CD4-positive, alpha-beta T cell treated with Interleukin-15 for 4 hours (primary cell): Measurements from ENCODE around the gene COA1.
"Not testable (repeated sequence)": the region's sequence is repeated elsewhere in the genome, so short reads cannot be mapped to it uniquely, and the experiment has no call there.

Experiments used
- DNase-seq: peaks from one replicate; pipeline ENCODE4 v3.0.0-alpha.2; 2020; ENCODE audit warnings: low spot score

COA1 gene, protein sequence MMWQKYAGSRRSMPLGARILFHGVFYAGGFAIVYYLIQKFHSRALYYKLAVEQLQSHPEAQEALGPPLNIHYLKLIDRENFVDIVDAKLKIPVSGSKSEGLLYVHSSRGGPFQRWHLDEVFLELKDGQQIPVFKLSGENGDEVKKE

DNA sequence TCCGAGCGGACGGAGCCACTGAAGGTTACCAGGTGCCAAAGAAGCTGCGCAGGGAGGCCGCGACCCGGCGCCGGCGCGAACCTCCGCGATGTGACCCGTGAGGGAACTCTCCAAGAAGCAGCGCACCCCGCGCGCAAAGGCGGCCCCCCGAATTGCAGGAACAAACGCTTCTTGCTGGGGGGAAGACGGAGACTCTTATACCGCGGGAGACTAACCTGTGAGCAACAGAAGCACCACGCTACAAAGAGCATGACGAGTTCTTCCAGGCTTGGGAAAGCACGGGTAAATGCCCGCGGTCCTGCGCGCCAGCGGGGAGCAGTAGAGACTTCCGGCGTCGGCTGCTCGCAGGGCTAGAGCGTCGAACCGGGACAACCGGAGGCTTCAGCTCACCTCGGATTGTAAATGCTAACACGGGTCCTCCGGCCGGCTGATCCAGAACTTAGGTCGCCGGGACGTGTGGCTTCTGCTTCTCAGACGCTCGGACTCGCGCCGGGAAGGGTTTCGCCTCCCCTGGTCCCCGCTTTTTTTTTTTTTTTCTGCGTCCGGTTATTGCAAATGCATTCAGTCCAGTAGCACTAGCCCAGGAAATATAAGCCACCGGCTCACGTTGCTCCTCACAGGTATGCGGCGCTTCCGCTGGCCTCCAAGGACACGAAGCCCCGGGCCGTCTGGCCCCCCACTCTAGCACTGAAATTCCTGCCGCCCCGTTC lies at the start of gene COA1:
Gene COA1 (minus strand): TSS at position 310 of the 710 bp plus-strand sequence. CDS start 80,909 bp downstream, outside the sequence.
- DNase-seq, result peak; percentile 84

DNA sequence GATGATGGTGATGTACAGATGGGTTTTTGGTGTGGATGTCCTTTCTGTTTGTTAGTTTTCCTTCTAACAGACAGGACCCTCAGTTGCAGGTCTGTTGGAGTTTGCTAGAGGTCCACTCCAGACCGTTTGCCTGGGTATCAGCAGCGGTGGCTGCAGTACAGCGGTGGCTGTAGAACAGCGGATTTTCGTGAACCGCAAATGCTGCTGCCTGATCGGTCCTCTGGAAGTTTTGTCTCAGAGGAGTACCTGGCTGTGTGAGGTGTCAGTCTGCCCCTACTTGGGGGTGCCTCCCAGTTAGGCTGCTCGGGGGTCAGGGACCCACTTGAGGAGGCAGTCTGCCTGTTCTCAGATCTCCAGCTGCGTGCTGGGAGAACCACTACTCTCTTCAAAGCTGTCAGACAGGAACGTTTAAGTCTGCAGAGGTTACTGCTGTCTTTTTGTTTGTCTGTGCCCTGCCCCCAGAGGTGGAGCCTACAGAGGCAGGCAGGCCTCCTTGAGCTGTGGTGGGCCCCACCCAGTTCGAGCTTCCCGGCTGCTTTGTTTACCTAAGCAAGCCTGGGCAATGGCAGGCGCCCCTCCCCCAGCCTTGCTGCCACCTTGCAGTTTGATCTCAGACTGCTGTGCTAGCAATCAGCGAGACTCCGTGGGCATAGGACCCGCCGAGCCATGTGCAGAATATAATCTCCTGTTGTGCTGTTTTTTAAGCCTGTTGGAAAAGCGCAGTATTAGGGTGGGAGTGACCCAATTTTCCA lies 49.1 kb upstream of the COA1 start:
- not testable (repeated sequence) for DNase-seq

DNA sequence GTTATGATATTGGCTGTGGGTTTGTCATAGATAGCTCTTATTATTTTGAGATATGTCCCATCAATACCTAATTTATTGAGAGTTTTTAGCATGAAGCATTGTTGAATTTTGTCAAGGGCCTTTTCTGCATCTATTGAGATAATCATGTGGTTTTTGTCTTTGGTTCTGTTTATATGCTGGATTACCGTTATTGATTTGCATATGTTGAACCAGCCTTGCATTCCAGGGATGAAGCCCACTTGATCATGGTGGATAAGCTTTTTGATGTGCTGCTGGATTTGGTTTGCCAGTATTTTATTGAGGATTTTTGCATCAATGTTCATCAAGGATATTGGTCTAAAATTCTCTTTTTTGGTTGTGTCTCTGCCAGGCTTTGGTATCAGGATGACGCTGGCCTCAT lies 45.9 kb upstream of the COA1 start:
- DNase-seq, result not testable (repeated sequence)

DNA sequence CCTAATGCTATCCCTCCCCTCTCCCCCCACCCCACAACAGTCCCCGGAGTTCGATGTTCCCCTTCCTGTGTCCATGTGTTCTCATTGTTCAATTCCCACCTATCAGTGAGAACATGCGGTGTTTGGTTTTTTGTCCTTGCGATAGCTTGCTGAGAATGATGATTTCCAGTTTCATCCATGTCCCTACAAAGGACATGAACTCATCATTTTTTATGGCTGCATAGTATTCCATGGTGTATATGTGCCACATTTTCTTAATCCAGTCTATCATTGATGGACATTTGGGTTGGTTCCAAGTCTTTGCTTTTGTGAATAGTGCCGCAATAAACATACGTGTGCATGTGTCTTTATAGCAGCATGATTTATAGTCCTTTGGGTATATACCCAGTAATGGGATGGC lies 43.9 kb upstream of the COA1 start:
- not testable (repeated sequence) for DNase-seq

DNA sequence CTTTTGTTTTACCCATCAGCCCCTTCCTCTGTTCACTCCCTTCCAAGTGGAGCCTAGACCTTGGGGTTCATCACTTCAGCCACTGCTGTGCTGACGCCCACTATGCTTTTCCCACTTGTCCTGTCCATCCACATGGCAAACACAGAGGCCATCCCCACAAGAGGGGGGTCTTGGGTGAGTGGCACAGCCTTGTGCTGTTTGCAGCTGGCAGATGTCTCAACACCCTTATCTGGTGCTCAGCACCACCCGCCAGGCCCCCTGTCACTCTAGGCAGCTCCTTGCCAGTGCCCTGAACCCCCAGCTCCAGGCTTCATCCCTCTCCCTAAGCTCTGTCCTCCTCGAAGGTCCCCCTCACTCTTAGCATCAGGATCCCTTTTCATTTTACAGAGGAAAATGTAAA lies 42.2 kb upstream of the COA1 start:
- no peak for DNase-seq

DNA sequence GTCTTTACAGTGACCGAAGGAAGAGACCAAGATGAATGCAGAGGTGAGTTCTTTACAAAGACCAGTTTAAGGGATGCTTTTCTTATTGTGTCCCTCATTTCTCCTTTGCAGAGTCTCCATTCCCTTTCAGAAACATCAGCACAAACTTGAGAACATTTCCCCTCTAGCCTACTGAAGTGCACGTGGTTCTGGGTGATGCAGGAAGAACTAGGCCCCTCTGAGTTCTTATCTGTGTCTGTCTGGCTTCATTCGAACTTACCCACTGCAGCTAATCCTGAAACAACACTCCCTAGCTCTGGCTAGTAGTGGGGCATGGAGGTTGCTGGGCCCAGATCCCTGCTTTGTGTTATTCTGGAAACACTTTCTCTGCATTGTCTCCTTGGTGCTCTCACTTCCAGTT lies 41.8 kb upstream of the COA1 start:
- no peak for DNase-seq

DNA sequence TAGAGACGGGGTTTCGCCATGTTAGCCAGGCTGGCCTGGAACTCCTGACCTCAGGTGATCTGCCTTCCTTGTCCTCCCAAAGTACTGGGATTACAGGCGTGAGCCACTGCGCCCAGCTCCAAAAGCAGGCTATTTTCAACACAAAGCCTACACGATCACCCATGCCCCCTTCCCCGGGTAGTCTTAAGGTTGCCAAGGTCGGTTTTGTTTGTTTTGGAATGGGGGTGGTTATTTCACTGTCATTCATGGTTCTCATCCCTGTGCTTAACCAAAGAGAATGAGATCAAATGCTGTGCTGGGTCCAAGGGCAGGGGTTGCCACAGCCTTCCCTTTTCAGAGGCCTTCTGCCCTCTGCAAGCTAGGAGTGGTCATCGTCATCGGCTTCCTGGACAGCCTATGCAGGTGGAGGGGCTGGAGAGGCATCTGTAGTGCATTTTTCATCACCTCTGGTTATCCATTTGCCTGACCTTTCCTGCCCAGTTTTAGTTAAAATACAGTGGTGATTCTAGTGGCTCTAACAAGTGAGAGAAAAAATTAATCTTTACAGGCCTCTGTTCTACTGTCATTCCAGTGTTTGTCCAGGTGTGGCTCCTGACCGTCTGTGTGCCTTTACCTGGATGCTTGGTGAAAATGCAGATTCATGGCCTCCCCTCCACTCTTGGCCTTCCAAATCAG lies 40.6 kb upstream of the COA1 start:
- DNase-seq, result no peak

DNA sequence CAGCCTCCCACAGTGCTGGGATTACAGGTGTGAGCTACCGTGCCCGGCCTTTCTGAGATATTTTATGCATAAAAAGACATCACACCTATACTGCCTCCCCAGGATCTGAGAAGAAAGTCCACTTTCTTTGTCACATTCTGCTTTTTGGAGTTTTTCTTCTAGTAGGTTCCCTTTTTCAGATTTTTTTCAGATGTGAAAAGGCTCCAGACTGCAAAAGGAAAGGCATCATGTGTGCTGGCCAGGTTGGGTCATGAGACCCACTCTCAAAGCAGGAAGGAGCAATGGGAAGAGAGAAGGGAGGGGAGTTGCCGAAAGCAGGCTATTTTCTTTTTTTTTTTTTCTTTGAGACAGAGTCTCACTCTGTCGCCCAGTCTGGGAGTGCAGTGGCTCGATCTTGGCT lies 40.0 kb upstream of the COA1 start:
- DNase-seq, result no peak

DNA sequence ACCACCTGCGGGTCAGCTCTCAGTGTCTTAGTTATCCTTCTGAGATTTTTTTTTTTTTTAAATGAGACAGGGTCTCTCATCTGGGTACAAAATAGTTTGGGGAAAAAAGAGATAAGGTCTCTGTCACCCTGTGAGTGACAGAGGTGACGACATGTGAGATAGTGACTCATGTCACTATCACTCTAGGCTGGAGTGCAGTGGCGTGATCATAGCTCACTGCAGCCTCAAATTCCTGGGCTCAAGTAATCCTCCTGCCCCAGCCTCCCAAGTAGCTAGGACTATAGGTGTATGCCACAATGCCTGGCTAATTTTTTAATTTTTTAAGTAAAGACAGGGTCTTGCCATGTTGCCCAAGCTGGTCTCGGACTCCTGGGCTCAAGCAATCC lies 39.6 kb upstream of the COA1 start:
- DNase-seq, result no peak

DNA sequence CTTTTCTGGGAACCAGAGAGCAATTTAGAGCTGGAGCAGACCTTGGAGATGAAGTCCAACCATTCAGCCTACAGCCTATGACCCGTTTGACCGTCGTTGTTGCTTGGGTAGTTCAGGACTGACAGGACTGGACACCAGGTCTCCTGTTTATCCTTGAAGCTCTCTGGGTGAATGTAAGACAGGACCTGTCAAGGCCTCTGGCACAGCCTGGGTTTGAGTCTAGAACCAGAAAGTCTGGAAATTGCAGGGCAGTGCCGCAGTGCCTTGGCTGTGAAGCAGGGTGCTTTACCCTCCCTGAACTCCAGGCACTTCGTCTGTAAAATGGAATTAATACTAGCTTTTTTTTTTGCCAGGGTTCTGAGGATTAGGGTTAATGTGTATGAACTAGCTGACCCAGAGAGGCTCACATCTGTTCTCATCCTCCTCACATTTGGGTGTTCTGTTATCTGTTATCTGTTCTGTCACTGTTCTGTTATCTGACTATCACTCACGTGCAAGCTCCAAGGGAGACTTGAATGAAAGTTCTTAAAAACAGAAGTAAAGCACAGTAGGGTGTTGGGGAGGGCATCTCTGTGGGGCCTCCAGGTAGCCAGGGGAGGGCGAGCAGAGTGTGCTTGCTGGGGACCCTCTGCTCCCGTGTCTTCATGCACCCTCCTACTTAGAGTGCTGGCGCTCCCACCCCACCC lies 39.0 kb upstream of the COA1 start:
- no peak for DNase-seq

DNA sequence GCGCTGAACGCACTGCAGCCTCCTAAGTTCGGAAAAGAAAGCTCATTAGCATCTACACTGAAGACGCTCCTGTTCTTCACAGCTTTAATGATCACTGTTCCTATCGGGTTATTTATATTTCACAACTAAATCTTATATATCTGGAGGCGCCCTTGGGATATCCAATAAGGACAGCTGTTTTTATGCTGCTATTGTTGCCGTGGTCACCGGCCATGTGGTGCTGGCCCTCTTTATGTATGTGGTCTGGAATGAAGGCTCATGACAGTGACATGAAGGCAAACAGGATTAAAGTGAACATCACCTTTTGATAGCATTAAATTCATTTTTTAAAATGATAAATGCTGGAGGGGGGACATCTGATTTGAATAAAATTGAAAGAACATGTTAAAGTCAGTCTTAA lies 38.0 kb upstream of the COA1 start:
- DNase-seq, result no peak

DNA sequence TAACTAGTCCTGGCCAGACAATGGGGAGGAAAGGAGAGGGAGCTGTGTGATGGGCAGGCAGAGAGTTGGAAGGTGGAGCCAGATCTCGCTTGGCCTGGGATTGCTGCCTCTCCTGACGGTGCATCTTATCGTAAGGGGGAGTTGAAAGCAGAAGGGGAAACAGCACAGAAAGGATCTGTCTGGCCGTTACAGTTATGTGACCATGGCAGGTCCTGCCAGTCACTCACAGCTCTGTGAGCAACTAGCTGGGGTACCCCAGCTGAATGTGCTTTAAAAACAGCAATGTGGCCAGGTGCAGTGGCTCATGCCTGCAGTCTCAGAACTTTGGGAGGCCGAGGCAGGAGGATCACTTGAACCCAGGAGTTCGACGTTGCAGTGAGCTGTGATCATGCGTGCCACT lies 37.2 kb upstream of the COA1 start:
- DNase-seq, result no peak

DNA sequence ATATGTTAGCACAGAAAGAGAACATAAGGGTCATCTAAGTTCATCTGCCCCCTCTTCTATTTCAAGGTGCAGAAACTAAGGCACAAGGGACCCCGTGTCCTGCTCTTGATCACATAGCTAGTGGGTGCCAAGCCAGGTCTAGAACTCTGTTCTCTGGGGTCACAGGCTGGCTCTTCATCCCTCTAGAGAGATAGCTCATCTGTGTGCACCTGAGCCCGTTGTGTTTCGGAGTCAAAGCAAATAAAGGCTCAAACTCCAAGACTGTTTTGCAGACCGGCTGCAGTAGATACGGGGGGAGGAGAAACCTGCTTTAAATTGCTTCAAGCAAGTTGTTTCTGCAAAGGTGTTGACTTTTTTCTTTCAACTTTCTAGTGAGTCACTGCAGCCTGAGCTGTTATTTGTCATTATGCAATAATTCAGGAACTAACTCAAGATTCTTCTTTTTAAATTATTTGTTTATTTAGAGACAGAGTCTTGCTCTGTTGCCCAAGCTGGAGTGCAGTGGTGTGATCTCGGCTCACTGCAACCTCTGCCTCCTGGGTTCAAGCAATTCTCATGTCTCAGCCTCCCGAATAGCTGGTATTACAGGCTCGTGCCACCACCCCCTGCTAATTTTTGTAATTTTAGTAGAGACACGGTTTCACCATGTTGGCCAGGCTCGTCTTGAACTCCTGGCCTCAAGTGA lies 35.6 kb upstream of the COA1 start:
- DNase-seq, result no peak

DNA sequence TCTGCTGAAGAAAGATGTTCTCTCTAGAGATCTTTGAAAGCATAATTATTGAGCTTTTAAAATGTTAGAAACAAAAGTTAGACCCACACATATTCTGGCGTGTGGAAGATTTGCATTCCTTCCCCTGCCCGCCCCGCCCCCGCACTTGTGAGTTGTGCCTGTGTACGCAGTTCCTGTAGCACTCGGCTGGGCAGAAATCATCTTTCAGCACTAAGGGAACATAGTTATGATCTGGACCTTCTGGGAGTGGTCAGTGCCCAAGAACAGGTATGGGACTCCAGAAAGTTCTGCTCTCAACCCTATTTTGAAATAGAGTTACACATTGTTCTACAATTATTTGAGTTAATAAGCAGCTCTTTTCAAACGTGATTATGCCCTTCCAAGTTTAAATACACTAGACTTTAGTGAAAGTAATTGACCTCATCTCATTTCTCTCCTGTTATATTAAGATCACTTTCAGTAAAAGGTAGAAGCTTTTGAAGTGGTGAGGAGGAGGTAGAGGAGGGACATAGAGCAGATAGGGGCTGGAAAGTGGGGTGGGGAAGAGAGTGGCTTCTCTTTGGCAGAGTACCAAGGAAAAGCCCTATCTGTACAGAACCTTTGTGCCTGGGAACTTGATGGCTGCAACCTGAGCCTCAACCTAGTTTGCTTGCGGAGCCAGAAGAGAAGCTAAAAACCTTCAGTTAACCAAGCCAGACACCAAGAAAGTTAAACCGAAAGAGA lies 34.9 kb upstream of the COA1 start:
- no peak for DNase-seq

DNA sequence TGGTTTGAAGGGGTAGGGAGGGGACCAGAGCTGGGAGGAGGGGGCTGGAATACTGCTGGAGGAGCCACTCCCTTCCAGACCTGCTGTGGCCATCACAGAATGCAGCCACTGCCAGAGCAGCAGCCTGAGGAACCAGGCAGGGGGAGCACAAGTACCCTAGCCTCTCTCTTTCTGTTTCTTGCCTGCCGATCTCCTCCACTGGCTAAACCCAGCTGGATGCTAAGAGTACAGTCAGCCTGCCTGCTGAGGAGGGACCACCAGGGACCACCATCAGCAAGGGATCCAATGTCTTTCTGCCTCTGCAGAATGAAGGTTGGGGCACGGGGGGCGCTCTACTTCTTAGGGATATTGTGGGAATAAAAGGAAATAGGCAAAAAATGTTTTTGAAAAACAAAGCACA lies 33.9 kb upstream of the COA1 start:
- no peak for DNase-seq

DNA sequence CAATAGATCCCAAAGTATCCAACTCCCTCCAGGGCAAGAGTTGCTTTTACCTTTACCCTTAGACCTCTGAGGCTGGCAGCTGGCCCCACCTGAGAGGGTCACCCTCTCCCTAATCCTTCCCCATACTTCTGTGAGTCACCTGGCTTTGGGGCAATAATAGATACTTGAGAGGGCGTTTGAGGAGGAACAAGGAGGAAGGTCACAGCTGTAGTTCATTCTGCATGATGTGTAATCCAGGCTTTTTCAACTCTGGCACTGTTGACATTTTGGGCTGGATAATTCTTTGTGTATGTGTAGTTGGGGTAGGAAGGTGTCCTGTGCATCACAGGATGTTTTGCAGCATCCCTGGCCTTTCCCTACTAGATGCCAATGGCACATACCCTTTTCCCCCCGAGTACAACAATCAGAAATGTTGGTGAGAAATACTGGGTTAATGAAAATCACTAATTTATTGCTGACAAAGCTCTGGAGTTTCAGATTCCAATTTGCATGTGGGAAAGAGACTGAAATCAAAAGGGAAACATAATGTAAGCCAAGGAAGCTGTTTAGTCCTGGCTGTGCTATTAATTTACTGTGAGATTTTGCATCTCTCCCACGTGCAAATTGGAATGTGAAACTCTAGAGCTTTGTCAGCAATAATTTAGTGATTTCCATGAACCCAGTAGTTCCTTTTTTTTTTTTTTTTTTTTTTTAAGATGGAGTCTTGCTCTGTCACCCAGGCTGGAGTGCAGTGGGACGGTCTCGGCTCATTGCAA lies 32.8 kb upstream of the COA1 start:
- no peak for DNase-seq

DNA sequence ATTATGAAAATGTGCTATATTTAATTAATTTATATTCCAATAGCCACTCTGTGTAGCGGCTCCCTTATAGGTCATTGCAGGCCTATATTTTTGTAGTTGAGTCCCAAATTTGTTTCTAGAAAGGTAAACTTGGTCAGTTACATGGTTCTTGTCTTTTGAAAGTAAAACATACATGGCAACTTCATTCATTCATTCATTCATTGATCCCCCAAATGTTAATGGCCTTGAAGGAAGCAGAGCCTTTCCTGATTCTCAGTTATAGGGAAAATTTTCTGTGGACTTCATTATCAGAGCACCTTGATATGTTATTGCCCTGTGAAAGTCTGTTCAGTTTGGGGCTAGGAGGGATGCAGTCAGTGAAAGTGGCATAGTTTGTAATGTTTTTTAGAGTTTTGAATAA lies 32.1 kb upstream of the COA1 start:
- no peak for DNase-seq

DNA sequence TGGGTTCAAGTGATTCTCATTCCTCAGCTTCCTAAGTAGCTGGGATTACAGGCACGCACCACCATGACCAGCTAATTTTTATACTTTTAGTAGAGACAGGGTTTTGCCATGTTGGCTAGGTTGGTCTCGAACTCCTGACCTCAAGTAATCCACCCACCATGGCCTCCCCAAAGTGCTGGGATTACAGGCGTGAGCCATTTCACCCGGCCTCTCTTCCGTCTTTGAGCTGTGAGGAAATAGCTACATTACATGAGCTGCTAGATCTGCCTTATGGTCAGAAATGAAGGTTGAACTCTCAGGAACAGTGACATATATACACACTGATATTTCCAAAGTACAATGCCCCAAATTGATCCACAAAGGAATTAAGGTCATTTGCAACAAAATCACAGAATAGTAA lies 31.5 kb upstream of the COA1 start:
- DNase-seq, result no peak

DNA sequence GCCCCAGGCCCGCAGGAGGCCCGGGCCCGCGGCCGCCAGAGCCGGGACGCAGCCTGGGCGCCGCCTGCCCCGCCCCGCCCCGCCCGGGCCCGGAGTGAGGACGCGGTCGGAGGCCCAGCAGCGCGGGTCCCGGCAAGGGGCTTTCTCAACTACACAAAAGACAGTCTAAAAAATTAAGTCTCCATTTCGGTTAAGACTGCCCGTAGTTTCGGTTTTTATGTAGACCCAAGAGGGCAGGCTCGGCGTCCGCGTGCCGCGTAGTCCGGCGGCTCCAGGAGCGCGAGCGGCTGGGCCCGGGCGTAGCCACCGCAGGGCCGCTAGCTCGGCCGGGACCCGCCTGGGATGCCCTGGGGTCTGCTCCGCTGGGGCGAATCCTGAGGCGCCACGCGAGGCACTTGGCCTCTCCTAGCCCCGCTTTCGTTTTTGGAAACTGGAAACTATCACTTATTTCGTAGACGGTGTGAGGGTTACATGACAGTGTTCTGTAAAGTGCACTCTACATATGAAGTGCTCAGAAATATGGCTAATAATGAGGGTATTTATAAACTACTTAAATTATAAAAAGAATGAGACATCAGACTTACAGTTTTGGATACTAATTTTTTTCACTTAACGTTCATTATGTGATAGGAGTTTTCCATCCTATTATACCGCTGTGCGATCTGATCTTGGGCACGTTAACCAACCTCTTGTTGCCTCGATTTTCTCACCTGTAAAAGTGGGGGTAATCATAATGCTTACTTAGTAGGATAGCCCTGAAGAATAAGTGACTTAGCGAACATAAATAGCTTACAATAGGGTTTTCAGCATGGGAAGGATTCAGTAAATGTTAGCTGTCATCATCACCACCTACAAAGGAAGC lies 29.7 kb upstream of the COA1 start:
- DNase-seq, result peak; percentile 32
